K562 (cell line): ENCODE data around the gene ALS2CL. TPM values are rescaled to one million over a fixed set of nuclear protein-coding genes. Genes with fewer than 3 reads are reported as not detected.

Source experiments
- ATAC-seq: fragments of 200-7000 bp; cut with Tn5 transposase; 3 replicates; pipeline ENCODE4 v1.9.1; 2020; ENCODE audit warnings: moderate library complexity
- BruUV-seq: library from RNA; stranded (reverse); fragments of 400-500 nt; replicated peaks from 2 replicates; lab custom pipeline; 2021; lab: Mats Ljungman, UMichigan
- CTCF ChIA-PET: fragments of 300-600 bp; formaldehyde crosslinking; extraction: SDS; loops from one replicate; lab custom pipeline; 2021; ENCODE audit warnings: low intra/inter-chr PET ratio; lab: Yijun Ruan, JAX
- POLR2A ChIA-PET: fragments of 300-600, 350-650 bp; sonication (Branson Sonifier 250); formaldehyde crosslinking; extraction: SDS; loops from one replicate; lab custom pipeline; 2021; ENCODE audit warnings: antibody characterized with exemption, inconsistent platforms; lab: Yijun Ruan, JAX
- DNase-seq, 4 experiments: peaks; one replicate each; pipeline versions ENCODE4 v3.0.0 to v3.0.0-alpha.2; 2011 to 2018; ENCODE audit warnings: low spot score in 3 of 4, mixed read lengths in 3 of 4; ENCODE audit errors: extremely low read depth in 1 of 4
- FAIRE-seq: peaks from 2 replicates; lab custom pipeline; 2011; peaks lifted over from hg19 to GRCh38; lab: Jason Lieb, UNC
- H2AFZ ChIP-seq: 2 replicates; pipeline ENCODE4 v1.6.0; 2011; ENCODE audit warnings: low read depth, low read length, control low read depth, inconsistent platforms
- H3K27ac ChIP-seq: fragments of 200-600 bp; 3 replicates; pipeline ENCODE4 v1.8.0; 2011; ENCODE audit warnings: low read depth, mild to moderate bottlenecking, control low read depth, inconsistent platforms, low read length, moderate library complexity, mixed read lengths; ENCODE audit errors: extremely low read depth
- H3K27me3 ChIP-seq, 2 experiments: fragments of 300-600 bp in 1 of 2; 2 replicates in 1 of 2; 3 replicates in 1 of 2; pipeline versions ENCODE4 v1.6.0 to v1.8.0; 2011; ENCODE audit warnings: inconsistent platforms in 2 of 2, low read length in 2 of 2, mild to moderate bottlenecking in 1 of 2, mixed read lengths in 1 of 2, moderate library complexity in 1 of 2; ENCODE audit not compliant: control insufficient read depth in 2 of 2, insufficient read depth in 2 of 2
- H3K36me3 ChIP-seq: fragments of 300-600 bp; 3 replicates; pipeline ENCODE4 v1.8.0; 2011; ENCODE audit warnings: mild to moderate bottlenecking, low read length, inconsistent platforms; ENCODE audit not compliant: control insufficient read depth, insufficient read depth
- H3K4me1 ChIP-seq, 2 experiments: fragments of 200-600 bp in 1 of 2; replicated peaks in 1 of 2; 2 replicates in 1 of 2; 3 replicates in 1 of 2; pipeline versions ENCODE4 v1.5.1 to v1.8.0; 2011; ENCODE audit warnings: inconsistent platforms in 2 of 2, low read length in 2 of 2, mild to moderate bottlenecking in 1 of 2, mixed read lengths in 1 of 2, moderate library complexity in 1 of 2; ENCODE audit not compliant: control insufficient read depth in 2 of 2, insufficient read depth in 2 of 2
- H3K4me2 ChIP-seq: 2 replicates; pipeline ENCODE4 v1.6.1; 2011; ENCODE audit warnings: low read length, control low read depth, inconsistent platforms, mixed read lengths; ENCODE audit not compliant: insufficient read depth
- H3K4me3 ChIP-seq: fragments of 200-600 bp; sonication (generic), shearing (Covaris generic); 2 replicates; pipeline ENCODE4 v1.5.1; 2016; ENCODE audit warnings: control low read depth, inconsistent platforms
- H3K79me2 ChIP-seq: fragments of 200-600 bp; 3 replicates; pipeline ENCODE4 v1.8.0; 2011; ENCODE audit warnings: low read length, inconsistent platforms; ENCODE audit not compliant: control insufficient read depth, insufficient read depth
- H3K9ac ChIP-seq, 2 experiments: 2 replicates each; pipeline versions ENCODE4 v1.6.0 to v1.6.1; 2011; ENCODE audit warnings: low read depth in 2 of 2, low read length in 2 of 2, control low read depth in 1 of 2, inconsistent platforms in 1 of 2, mild to moderate bottlenecking in 1 of 2, mixed read lengths in 1 of 2; ENCODE audit not compliant: insufficient read depth in 1 of 2
- H3K9me1 ChIP-seq: one replicate; pipeline ENCODE4 v1.6.0; 2011; ENCODE audit warnings: inconsistent platforms, mild to moderate bottlenecking, low read length, moderate library complexity; ENCODE audit not compliant: control insufficient read depth, insufficient read depth
- H3K9me3 ChIP-seq: replicated peaks from 2 replicates; pipeline ENCODE4 v1.5.1; 2011; ENCODE audit warnings: low read depth, low read length, inconsistent platforms; ENCODE audit not compliant: control insufficient read depth, insufficient read depth
- H4K20me1 ChIP-seq: replicated peaks from 2 replicates; pipeline ENCODE4 v1.6.1; 2011; ENCODE audit warnings: low read length, inconsistent platforms, mixed read lengths; ENCODE audit not compliant: control insufficient read depth, insufficient read depth
- BHLHE40 ChIP-seq: IDR thresholded peaks from 2 replicates; pipeline ENCODE4 v1.6.1; 2011; ENCODE audit warnings: low read length, improper control_type of control experiment
- C11orf30 ChIP-seq: fragments of 450-650 bp; IDR thresholded peaks from 2 replicates; pipeline ENCODE4 v1.6.1; 2016; ENCODE audit warnings: low read depth, mild to moderate bottlenecking
- ESRRA ChIP-seq: fragments of 450-650 bp; IDR thresholded peaks from 2 replicates; pipeline ENCODE4 v1.6.1; 2014; ENCODE audit warnings: low read depth, mild to moderate bottlenecking, moderate library complexity, borderline replicate concordance
- GTF2A2 ChIP-seq: IDR thresholded peaks from 2 replicates; pipeline ENCODE4 v1.6.1; 2016; ENCODE audit warnings: mild to moderate bottlenecking, missing genetic modification characterization, missing compliant biosample characterization
- PHF20 ChIP-seq: fragments of 450-650 bp; IDR thresholded peaks from 2 replicates; pipeline ENCODE4 v1.6.1; 2018; ENCODE audit not compliant: partially characterized antibody
- RAD21 ChIP-seq, 2 experiments: fragments of 250-450 bp in 1 of 2; fragments of 450-650 bp in 1 of 2; sonication (Bioruptor Pico) in 1 of 2; formaldehyde crosslinking in 1 of 2; IDR thresholded peaks in 1 of 2; conservative IDR thresholded peaks in 1 of 2; 2 replicates each; pipeline versions ENCODE4 v1.4.0 to v1.8.0; 2020 to 2022; ENCODE audit warnings: mild to moderate bottlenecking in 2 of 2, moderate library complexity in 1 of 2
- RBM17 ChIP-seq: fragments of 200-400 bp; formaldehyde crosslinking; IDR thresholded peaks from 2 replicates; pipeline ENCODE4 v1.6.1; 2017; ENCODE audit warnings: low read depth, mild to moderate bottlenecking, low read length, borderline replicate concordance
- RNF219 ChIP-seq: fragments of 250-450 bp; sonication (Bioruptor Pico); IDR thresholded peaks from 2 replicates; pipeline ENCODE4 v1.5.0; 2022; ENCODE audit warnings: mild to moderate bottlenecking
- STAG1 ChIP-seq: sonication (generic); formaldehyde crosslinking; IDR thresholded peaks from 2 replicates; pipeline ENCODE4 v1.5.0; 2020; ENCODE audit warnings: missing genetic modification reagents, borderline replicate concordance
- UBTF ChIP-seq, 2 experiments: IDR thresholded peaks; 2 replicates each; pipeline ENCODE4 v1.6.1; 2012; ENCODE audit warnings: improper control_type of control experiment in 2 of 2, low read depth in 2 of 2, low read length in 2 of 2, borderline replicate concordance in 1 of 2
- ZBTB33 ChIP-seq: sonication (generic); formaldehyde crosslinking; IDR thresholded peaks from 2 replicates; pipeline ENCODE4 v1.8.1; 2023; ENCODE audit warnings: mild to moderate bottlenecking, missing genetic modification reagents
- ZNF644 ChIP-seq: fragments of 200-800 bp; sonication (Bioruptor generic); IDR thresholded peaks from 2 replicates; pipeline ENCODE4 v1.6.1; 2016; ENCODE audit warnings: low read depth, missing genetic modification characterization, missing compliant biosample characterization
- ZNF76 ChIP-seq: fragments of 250-450 bp; sonication (Bioruptor Pico); IDR thresholded peaks from 2 replicates; pipeline ENCODE4 v1.4.0; 2020; ENCODE audit warnings: mild to moderate bottlenecking, moderate library complexity, borderline replicate concordance
- WGBS: fragments of 100-300 bp; shearing (Covaris generic); methylation state at CpG from one replicate; pipeline ENCODE4 v1.1.6; 2016; ENCODE audit warnings: low coverage, mixed read lengths; ENCODE audit not compliant: insufficient coverage; ENCODE audit errors: missing lambda C conversion rate; 5-methylcytosine and 5-hydroxymethylcytosine counted together
- in situ Hi-C: fragments of 300-500 bp; cut with MboI; formaldehyde crosslinking; loops from 4 replicates; pipeline ENCODE4 v1.15.0; 2018; ENCODE audit warnings: inconsistent platforms, mixed read lengths
- intact Hi-C: fragments of 100-400 bp; cut with micrococcal nuclease; formaldehyde crosslinking; loops from 2 replicates; pipeline ENCODE4 v1.14.2; 2022
- polyA plus RNA-seq, 8 experiments: library from polyadenylated mRNA; depleted of rRNA in 4 of 8; stranded (reverse) in 5 of 8; unstranded in 3 of 8; fragments of >200 nt; fragmentation: Nextera tagmentation in 2 of 8; fragmentation: Illumina TruSeq in 1 of 8; extraction: Ambion mirVana in 2 of 8; extraction: Trizol in 1 of 8; gene quantifications; 2 replicates each; pipeline versions ENCODE4 v1.2.1 to v1.2.3, GENCODE V29; 2011 to 2014; ENCODE audit warnings: inconsistent platforms in 1 of 8, missing spikeins in 1 of 8
- total RNA-seq, 7 experiments: library from RNA; depleted of rRNA in 6 of 7; stranded (reverse); fragments of >200 nt in 6 of 7; fragmentation: Illumina TruSeq in 2 of 7; extraction: Trizol in 2 of 7; gene quantifications; 2 replicates each; pipeline versions ENCODE4 v1.2.1 to v1.2.3, GENCODE V29; 2011 to 2021; ENCODE audit warnings: low replicate concordance in 1 of 7

Gene ALS2CL
- total and polyA plus RNA-seq, 9 of the 15 experiments (the other 6 are each of a cell fraction or from before 2014, with no cell fraction given), result 0.03 to 0.13 (median 0.05) TPM; not detected in 3

- TF ChIP-seq RNF219 (CRISPR knock-in tag) (no peak), PHF20 (no peak), ZNF644 (tag) (no peak)
Observed at GRCh38 chr3:46682974-46683373, 10.5 kb downstream of the ALS2CL start (continued).

- FAIRE-seq, result no peak
- no peak for DNase-seq
- Histone ChIP-seq H3K4me2 (no peak overlapping the region), H3K4me3 (no peak overlapping the region), H4K20me1 (peaks cover 23% of the 10 kb centered on the region), H3K36me3 (no peaks in the 10 kb centered on the region), H3K27ac (no peak overlapping the region), H3K4me1 (peaks cover 0 to 6% of the 10 kb centered on the region in 2 experiments; a peak in 2 of 5 replicates), H3K79me2 (no peaks in the 10 kb centered on the region), H3K9me3 (no peaks in the 10 kb centered on the region), H3K27me3 (peaks cover 30 to 94% of the 10 kb centered on the region in 2 experiments; a peak in 4 of 5 replicates), H3K9ac (no peak overlapping the region), H2AFZ (no peak overlapping the region), H3K9me1 (peaks cover 5% of the 10 kb centered on the region)
- WGBS, result under 1% methylated on average over 13 of the region's 13 CpGs
- intact Hi-C loops (no loop called here), in situ Hi-C loops (no loop called here)
- ATAC-seq, result no peak
- POLR2A ChIA-PET, result interaction anchor here (0.6 to 1.1 kb wide), 3 partner anchors 20 to 243 kb away, joined by 3 read pairs; no protein-coding TSS in a partner anchor
- BruUV-seq, result no TSS peak
- CTCF ChIA-PET, result no interaction called here
- TF ChIP-seq RAD21 (CRISPR knock-in tag; conservative IDR thresholded peaks at IDR 0.05 in 1 of 2, IDR thresholded peaks at IDR 0.05 in 1 of 2) (no peak), UBTF (IDR thresholded peaks at IDR 0.05; ENCODE audit: borderline replicate concordance in 1 of 2, low read depth in 2 of 2, low read length in 2 of 2) (no peak), RBM17 (no peak), ESRRA (no peak), BHLHE40 (no peak), C11orf30 (no peak), GTF2A2 (no peak), ZNF76 (no peak), ZBTB33 (no peak), STAG1 (CRISPR knock-in tag) (no peak)
Observed at GRCh38 chr3:46681856-46682540, 11.5 kb downstream of the ALS2CL start.
